Measurements from ENCODE around the gene NGF.

The NGF gene

GRCh38 chr1:115336741-115337140, 1.3 kb downstream of the NGF start:
- DNase-seq (ENCODE audit: low read depth in 1 of 2, low spot score in 1 of 2), result no peak

DNA sequence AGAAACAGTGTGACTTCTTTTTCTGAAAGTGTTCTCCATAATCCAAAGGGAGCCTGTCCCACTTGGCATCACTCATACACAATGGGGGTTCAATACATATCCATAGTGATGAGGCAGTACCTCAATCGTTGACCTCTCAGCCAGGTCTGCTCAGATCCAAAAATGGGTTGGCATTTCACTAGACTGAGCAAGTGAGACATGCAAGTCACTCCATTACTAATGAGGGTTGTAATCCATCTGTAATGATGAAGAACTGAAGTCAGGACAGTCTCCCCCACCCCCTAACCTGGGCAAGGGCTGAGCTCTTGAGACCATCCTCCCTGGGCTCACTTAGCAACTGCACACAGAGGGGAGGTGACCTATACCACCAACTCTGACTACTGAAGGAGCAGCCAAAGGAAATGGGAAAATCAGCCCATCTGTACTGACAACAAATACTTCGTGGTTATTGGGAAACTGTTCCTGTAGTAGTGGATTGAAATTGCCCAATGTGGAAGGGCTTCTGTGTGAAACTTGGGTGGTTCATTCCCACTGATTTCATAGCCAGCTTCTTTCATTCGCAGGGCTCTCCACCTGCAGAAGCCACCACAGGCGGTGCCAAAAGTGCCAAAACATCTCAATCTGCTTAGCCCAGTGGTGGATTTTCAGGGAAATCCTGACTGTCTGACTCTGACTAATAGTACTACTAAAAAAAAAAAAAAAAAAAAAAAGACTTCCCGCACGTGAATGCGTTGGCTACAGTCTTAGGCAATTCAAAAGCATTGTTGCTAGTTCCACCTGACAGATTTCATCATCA, 5.0 kb downstream of the NGF start:
- no peak for DNase-seq (ENCODE audit: low read depth in 1 of 2, low spot score in 1 of 2)

- DNase-seq (ENCODE audit: low read depth in 1 of 2, low spot score in 1 of 2), result no peak
These were observed 6.3 kb downstream of the NGF start for GRCh38 chr1:115331558-115332331.

DNA sequence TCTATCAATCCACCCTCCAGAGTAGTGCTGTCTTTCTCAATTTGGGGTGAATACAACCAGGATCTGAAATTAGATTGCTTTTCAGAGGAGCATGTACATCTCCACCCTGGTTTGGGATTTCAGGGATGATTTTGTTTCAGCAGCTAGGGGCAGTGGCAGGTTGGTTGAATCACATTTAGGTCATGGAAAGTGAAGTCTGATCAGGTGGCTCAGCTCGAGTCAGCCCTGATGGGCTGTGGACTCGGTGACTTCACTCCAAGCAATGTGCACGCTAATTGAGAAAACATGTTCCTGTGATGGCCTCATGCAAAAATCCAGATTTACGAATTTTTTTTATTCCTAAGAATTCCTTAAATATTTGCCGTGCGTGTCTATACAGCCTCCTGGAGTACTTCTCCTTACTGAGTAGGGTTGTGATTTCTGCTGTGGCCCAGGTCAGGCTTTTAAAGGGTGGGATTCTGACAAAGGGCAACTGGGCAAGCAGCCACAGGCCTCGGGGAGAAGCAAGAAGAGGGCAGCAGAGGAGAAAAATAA, 7.5 kb downstream of the NGF start:
- no peak for DNase-seq (ENCODE audit: low read depth in 1 of 2, low spot score in 1 of 2)

DNA sequence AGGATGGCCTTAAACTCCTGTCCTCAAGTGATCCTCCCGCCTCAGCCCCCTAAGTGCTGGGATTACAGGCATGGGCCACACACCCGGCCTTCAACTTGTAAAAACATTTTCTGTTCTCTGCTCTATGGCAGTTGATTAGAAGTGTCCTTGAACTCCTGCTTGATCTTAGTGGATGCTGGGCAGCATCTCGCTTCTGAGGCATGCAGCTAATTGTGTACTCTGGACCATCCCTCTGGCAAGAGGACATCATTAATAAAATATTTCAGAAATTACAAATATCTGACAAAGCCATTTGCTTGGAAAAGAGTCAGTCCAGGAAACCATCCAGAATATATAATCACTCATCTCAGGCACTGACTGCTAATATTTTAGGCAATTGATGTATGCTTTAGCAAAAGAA, 8.1 kb downstream of the NGF start:
- DNase-seq (ENCODE audit: low read depth in 1 of 2, low spot score in 1 of 2), result no peak

DNA sequence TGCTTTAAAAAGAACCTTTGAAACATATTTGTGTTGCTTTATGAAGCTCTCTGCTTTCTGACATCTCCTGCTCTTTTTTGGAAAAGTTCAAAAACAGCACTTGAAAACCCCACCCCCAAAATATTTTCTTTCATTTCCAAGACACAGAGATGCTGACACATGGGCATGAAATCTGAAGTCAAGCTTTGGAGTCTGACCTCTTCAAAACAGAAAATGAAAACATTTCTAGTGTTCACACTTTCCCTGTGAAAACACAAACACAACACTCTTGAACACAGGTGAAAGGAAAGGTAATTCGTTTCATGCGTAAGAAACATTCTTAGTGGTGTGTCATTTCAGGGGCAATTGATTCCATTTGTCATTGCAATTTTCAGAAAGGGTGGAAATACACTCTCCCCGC, 10.8 kb downstream of the NGF start:
- no peak for DNase-seq (ENCODE audit: low read depth in 1 of 2, low spot score in 1 of 2)

GRCh38 chr1:115326419-115326818, 11.6 kb downstream of the NGF start:
- no peak for DNase-seq (ENCODE audit: low read depth in 1 of 2, low spot score in 1 of 2)

DNA sequence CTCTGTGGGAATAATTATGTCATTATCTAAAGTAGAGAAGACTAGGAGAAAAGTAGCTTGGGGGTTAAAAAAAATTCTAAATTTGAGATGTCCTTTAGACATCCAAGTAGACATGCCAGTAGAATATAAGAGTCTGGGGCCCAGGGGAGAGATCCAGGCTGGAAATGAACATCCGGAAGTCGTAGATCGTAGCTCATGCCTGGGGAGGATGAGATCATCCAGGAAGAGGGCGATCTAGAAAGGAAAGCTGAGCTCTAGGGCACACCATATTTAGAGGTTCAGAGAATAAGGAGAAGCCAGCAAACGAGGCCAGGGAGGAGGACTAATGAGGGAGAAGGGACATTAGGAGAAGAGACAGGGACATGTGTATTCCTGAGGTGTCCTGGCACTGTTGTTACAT, 12.2 kb downstream of the NGF start:
- no peak for DNase-seq (ENCODE audit: low read depth in 1 of 2, low spot score in 1 of 2)

DNA sequence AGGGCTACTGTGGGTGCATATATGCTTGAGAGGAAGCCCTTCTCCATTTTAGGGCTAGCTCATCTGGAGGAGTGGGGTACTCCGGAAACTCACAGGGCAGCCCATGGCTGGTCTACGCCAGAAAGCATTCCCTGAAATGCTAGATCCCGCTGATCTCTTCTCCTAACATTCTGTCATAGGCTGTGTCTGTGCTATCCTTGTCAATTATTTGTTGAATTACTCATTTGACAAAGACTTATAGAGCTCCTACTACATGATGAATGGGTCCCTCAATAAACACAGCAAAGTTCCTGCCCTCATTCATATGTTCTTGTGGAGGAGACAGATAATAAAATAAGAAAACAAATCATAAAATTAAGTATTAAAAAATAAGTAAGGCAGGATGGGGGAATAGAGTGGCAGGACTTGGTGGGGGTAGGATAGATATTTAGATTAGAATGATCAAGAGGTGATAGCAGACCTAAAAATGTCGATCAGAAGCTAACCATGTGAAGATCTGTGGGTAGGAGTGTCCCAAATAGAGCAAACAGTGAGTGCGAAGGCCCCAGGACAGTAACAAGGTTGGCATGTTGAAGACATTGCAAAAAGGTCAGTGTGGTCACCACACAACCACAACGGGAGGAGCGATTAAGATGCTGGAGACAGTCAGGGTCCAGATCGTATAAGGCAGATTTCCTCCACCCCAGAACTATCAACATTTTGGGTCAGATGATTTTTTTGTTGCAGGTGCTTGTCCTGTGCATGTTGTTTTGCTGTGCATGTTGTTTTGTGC, 13.2 kb downstream of the NGF start:
- DNase-seq (ENCODE audit: low read depth in 1 of 2, low spot score in 1 of 2), result no peak

GRCh38 chr1:115323366-115324004, 14.6 kb downstream of the NGF start:
- DNase-seq (ENCODE audit: low read depth in 1 of 2, low spot score in 1 of 2), result no peak

DNA sequence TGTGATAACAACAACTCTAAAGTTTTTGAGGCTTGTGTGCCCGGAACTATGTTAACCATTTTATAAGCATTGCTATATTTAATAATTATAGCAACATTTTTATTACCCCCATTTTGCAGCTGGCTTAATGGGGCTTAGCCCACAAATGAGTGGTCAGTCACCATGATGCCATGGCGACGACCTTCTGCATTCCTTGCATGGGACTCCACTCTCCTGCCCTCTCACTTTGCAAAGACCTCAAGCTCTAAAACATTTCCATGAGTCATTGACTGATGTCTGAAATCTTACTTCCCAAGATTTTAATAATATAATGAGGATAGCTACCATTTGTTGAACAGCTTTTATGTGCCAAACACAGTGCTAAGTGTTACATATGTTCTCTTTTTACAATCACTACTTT, 15.4 kb downstream of the NGF start:
- DNase-seq (ENCODE audit: low read depth in 1 of 2, low spot score in 1 of 2), result no peak

DNA sequence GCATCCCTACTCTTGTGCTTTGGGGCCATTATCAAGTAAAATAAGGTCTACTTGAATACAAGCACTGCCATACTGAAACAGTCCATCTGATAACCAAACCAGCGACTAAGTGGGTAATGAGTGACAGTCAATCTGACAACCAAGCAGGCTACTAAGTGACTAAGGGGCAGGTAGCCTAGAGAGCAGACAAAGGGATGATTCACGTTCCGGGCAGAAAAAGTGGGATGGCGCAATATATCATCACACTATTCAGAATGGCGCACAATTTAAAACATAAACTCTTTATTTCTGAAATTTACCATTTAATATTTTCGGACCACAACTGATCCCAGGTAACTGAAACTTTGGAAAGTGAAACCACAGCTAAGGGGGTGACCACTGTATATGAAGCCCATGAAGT, 17.7 kb downstream of the NGF start:
- DNase-seq (ENCODE audit: low read depth in 1 of 2, low spot score in 1 of 2), result no peak

GRCh38 chr1:115319706-115320105, 18.3 kb downstream of the NGF start:
- no peak for DNase-seq (ENCODE audit: low read depth in 1 of 2, low spot score in 1 of 2)

DNA sequence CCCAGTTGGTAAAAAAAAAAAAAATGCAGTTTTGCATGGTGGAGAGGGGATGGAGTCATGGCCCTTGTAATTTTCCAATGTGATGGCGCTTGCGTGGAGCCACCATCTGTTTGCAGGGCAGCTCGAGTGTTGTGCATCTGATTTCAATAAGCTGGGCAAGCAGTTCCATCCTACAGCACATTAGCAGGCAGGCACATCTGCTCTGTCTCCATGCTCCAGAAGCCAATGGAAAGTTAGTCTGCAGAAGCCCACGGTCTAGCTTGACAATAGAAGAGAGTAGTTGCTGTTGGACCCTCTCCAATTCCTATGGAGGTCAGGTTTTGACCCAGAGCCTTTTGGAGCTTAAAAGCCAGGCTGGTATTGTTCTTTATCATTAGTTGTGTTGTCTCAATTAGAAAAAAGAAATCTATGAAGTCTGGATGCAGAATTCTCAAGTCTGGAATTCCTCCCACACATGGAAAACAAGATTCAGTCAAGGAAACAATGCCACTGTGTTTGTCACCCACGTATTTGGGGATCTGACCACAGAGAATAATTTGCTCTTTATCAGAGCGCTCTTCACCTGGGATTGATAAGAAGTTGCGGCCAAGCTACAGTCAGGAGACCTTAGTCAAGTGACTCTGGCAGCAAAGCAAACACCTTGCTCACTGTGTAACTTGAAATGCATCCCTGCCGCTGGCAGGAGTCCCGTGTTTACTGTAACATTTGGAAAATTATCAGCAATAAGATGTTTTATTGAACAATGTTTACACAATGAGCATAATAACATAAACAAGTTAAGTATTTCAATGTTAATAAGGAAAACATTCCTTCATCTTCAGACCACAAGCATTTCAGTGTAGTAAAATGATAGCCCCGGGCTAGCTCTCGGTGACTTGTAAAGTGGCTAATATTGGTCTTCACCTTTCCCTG, 20.7 kb downstream of the NGF start:
- DNase-seq (ENCODE audit: low read depth in 1 of 2, low spot score in 1 of 2), result no peak

DNA sequence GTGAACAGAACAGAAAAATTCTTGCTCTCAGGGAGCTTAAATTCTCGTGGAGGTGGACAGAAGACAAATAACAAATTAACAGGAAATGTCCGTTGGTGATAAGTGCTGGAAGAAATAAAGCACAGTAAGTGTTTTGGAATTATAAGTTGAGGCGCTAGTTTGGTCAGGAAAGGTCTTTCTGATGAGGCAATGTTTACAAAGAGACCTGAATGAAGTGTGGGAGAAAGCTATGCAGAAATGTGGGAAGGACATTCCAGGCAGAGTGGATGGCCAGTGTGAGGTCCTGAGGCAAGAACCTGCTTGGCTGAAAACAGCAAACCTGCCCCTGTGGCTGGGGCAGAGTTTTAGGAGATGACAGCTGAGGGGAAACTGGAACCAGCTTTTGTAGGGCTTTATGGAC, 23.3 kb downstream of the NGF start:
- DNase-seq (ENCODE audit: low read depth in 1 of 2, low spot score in 1 of 2), result no peak

DNA sequence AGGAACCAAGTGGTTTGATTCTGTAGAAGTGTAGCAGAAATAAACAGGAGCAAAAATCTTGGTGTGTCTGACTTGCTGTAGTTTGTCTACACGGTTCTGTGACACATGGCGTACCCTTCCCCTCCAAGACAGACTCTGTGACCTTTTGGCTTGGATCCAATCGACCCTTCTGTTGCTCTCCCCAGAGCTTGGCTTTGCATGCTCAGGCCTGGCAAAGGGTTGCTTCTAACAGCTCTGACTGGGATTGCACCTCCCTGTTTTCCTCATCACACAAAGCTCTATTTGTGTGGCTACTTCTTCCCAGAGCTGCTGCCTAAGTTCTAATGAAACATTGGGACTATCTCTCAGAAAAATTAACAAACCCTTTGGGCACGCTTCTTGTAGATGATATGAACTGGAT, 24.0 kb downstream of the NGF start:
- no peak for DNase-seq (ENCODE audit: low read depth in 1 of 2, low spot score in 1 of 2)

DNA sequence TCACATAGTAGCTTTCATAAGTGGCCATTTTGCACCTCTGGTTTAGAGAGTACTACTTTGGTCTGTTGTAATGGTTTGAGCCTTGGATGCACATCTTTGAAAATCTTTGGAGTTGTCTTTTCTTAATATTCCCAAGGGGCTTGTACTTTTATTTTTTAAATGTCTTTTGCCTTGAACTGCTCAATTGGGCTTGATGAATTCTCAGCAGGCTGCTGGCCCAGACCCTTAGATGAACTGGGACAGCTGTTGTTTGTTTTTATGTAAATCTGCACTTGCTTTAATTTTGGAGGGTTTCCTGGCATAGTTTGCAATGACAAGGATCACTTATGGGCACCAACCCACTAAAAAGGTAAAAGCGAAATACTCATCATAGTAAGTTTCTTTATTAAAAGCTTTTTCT, 24.9 kb downstream of the NGF start:
- no peak for DNase-seq (ENCODE audit: low read depth in 1 of 2, low spot score in 1 of 2)

DNA sequence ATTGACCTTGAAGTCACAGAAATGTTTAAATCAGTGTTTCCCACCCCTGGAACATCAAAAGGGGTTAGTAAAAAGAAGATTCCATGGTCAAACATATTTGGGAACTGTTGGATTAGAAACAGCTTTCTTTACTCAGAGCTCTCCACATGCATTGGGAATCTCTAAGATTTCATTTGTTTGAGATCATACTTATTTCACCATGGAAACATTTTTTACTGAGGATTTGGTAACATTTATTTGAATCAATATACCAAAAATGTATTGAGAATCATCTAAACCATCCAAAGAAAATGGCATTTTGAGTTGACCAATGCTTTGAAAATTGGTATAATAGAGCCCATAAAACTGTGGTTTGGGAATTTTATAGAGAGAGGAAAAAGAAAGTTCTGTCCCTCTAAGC, 25.3 kb downstream of the NGF start:
- no peak for DNase-seq (ENCODE audit: low read depth in 1 of 2, low spot score in 1 of 2)

- no peak for DNase-seq (ENCODE audit: low read depth in 1 of 2, low spot score in 1 of 2)
These were observed 26.5 kb downstream of the NGF start for GRCh38 chr1:115311474-115311989.

Measured in activated CD4-positive, alpha-beta T cell treated with anti-CD3 and anti-CD28 coated beads, Interleukin-2, amount 50 U/mL, for 24 hours (primary cell).